GM12864 (cell line): Measurements from ENCODE around the gene BMPR2.
"Not testable (repeated sequence)": the region's sequence is repeated elsewhere in the genome, so short reads cannot be mapped to it uniquely, and the experiment has no call there.

Experiments
- DNase-seq: peaks from one replicate; pipeline ENCODE4 v3.0.0-alpha.2; 2011; ENCODE audit warnings: low read depth
- H3K4me3 ChIP-seq: 2 replicates; pipeline ENCODE4 v1.5.1; 2011; ENCODE audit warnings: mild to moderate bottlenecking, low read depth, low read length, control low read depth
- TF ChIP-seq, protein P1 (sequence below): IDR thresholded peaks from 2 replicates; pipeline ENCODE4 v1.5.1; 2011; ENCODE audit warnings: low read depth, mild to moderate bottlenecking, moderate library complexity, low read length, control low read depth, inconsistent platforms; ENCODE audit errors: missing control alignments

Gene BMPR2

DNA sequence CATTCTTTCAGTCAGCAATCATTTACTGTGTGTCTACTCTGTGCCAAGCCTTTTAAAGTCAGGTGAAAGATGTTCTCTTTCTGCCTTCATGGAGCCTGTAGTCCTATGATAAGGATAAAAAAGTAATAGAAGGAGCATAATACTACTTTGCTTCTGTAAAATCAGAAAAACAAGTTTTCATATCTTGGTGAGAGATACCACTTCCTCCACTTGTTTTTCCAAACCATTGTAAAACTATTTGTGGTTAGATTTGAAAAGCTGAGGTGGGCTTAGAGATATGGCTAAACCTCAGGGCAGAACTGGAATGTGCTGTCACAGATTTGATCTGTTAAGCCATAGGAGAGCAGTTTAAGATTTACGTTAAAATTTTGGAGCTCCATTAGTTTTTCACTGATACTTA is 153.9 kb downstream of the BMPR2 start:
- H3K4me3 ChIP-seq, result no peak overlapping the region
- TF ChIP-seq, protein P1, sequence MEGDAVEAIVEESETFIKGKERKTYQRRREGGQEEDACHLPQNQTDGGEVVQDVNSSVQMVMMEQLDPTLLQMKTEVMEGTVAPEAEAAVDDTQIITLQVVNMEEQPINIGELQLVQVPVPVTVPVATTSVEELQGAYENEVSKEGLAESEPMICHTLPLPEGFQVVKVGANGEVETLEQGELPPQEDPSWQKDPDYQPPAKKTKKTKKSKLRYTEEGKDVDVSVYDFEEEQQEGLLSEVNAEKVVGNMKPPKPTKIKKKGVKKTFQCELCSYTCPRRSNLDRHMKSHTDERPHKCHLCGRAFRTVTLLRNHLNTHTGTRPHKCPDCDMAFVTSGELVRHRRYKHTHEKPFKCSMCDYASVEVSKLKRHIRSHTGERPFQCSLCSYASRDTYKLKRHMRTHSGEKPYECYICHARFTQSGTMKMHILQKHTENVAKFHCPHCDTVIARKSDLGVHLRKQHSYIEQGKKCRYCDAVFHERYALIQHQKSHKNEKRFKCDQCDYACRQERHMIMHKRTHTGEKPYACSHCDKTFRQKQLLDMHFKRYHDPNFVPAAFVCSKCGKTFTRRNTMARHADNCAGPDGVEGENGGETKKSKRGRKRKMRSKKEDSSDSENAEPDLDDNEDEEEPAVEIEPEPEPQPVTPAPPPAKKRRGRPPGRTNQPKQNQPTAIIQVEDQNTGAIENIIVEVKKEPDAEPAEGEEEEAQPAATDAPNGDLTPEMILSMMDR, result no peak
- DNase-seq, result no peak

DNA sequence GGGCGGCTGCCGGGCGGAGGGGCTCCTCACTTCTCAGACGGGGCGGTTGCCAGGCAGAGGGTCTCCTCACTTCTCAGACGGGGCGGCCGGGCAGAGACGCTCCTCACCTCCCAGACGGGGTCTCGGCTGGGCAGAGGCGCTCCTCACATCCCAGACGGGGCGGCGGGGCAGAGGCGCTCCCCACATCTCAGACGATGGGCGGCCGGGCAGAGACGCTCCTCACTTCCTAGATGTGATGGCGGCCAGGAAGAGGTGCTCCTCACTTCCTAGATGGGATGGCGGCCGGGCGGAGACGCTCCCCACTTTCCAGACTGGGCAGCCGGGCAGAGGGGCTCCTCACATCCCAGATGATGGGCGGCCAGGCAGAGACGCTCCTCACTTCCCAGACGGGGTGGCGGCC is 159.2 kb downstream of the BMPR2 start:
- H3K4me3 ChIP-seq, DNase-seq: not testable (repeated sequence)

DNA sequence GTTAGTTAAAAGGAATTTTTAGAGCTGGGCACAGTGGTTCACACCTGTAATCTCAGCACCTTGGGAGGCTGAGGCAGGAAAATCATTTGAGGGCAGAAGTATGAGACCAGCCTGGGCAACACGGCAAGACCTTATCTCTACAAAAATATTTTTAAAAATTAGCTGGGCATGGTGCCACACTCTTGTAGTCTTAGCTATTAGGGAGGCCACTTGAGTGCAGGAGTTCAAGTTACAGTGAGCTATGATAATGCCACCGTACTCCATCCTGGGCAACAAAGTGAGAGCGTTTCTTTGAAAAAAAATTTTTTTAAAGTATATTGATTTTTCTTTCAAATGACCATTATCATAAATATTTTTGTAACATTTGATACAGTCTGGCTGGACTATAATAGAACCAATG is 165.0 kb downstream of the BMPR2 start:
- no peak for DNase-seq
- H3K4me3 ChIP-seq, result no peak overlapping the region
- TF ChIP-seq, protein P1, result no peak

DNA sequence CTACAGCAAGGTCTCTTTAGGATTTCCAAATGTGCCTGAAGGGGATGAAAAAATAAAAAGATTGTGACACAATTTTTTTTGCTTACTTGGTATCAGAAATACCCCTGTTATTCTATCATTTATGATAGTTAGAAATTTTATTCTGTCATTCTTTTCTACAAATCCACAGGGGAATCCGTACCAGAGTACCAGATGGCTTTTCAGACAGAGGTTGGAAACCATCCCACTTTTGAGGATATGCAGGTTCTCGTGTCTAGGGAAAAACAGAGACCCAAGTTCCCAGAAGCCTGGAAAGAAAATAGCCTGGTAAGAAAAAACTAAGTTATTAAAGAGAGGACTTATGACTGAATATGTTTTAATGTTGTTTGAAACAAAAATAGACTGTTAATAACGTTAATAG is 166.0 kb downstream of the BMPR2 start:
- H3K4me3 ChIP-seq, result no peak overlapping the region
- TF ChIP-seq, protein P1, result no peak
- no peak for DNase-seq

DNA sequence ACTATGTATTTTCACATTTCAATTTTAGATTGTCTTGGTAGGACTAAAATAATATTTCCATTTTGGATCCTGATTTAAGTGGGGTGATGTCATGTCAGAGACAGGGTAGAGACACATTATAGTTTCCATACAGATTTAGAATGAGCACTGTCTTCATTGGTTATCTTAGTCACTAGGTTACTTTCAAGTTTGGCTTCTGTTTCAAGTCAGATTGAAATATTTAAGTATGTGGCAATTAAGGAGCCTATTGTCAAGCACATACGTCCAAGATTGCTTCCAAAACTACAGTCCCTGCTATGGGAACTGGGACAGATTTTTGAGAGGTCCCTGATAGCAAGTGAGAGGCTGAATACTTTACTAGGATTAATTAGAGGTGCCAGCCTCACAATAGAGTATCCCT is 169.4 kb downstream of the BMPR2 start:
- DNase-seq, result no peak
- TF ChIP-seq, protein P1, result no peak
- H3K4me3 ChIP-seq, result no peak overlapping the region

DNA sequence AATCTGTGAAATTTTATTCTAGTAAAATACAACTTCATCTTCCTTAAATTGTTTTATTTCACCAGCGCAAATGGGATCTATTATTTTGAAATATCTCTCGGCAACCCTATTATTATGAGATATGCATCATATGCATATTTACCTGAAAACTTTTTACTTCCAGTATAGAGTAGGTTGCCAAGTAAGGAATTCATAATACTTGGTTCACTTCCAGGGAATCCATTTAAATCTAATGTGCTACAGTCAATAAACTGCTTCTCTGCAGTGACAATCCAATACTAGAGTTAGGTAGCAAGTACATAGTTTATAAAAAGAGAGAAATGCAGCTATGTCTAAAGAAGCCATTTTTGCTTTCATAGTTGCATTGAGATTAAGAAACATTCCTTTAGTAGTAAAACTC is 169.8 kb downstream of the BMPR2 start:
- TF ChIP-seq, protein P1, result no peak
- no peak overlapping the region for H3K4me3 ChIP-seq
- no peak for DNase-seq

DNA sequence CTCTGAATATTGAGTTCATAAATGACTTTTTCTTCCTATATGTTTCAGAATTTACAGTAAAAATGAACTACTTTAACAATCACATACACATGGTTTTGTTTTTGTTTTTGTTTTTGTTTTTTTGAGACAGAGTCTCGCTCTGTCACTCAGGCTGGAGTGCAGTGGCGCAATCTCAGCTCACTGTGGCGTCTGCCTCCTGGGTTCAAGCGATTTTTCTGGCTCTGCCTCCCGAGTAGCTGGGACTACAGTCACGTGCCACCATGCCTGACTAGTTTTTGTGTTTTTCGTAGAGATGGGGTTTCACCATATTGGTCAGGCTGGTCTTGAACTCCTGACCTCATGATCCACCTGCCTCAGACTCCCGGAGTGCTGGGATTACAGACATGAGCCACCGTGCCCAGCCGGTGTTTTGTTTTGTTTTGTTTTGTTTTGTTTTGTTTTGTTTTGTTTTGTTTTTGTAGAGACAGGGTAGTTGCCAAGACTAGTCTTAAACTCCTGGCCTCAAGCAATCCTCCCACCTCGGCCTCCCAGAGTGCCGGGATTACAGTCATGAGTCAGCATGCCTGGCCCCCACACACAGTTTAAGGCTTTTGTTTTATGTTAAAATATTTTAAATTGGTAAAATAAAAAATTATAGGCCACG is 170.5 kb downstream of the BMPR2 start:
- not testable (repeated sequence) for DNase-seq, H3K4me3 ChIP-seq

DNA sequence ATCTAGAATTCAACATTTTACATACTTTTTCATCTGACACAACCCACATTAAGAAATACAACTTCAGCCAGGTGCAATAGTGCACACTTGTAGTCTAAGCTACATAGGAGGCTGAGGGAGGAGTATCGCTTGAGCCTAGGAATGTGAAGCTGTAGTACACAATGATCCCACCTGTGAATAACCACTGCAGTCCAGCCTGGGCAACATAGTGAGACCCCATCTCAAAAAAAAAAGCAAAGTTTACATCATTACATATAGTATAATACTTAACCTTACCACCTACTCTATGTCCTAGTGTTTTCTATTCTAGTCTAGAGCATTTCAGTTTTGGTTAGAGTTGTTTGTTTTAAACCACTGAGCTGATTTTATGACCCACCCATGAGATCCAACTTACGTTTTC is 172.1 kb downstream of the BMPR2 start:
- H3K4me3 ChIP-seq, result no peak overlapping the region
- TF ChIP-seq, protein P1, result no peak
- no peak for DNase-seq

DNA sequence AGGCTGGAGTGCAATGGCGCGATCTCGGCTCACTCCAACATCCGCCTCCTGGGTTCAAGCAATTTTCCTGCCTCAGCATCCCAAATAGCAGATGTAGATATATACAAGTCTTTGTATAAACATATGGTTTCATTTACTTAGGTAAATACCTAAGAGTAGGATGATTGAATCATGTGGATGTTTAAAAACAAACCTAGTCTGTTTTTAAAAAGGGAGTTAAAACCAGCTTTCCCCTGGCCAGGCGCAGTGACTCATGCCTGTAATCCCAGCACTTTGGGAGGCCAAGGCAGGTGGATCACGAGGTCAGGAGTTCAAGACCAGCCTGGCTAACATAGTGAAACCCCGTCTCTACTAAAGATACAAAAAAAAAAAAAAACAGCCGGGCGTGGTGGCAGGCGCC is 174.9 kb downstream of the BMPR2 start:
- DNase-seq, H3K4me3 ChIP-seq: not testable (repeated sequence)
